GM18517 (cell line): Measurements from ENCODE around the gene CASK.

Experiments used
- ATAC-seq: cut with Tn5 transposase; IDR thresholded peaks from one replicate; pipeline ENCODE4 v1.9.1; 2021; ENCODE audit warnings: mild to moderate bottlenecking, moderate library complexity; ENCODE audit not compliant: unreplicated experiment

Gene CASK

GRCh38 chrX:41846714-41847113 is 76.6 kb downstream of the CASK start:
- ATAC-seq: no peak

GRCh38 chrX:41837270-41837944 is 85.9 kb downstream of the CASK start:
- ATAC-seq: no peak

- ATAC-seq: no peak
These were observed 94.5 kb downstream of the CASK start for GRCh38 chrX:41828826-41829225.

GRCh38 chrX:41827886-41828285 is 95.5 kb downstream of the CASK start:
- ATAC-seq: no peak

- no peak for ATAC-seq
These were observed 97.6 kb downstream of the CASK start for GRCh38 chrX:41825796-41826195.

- no peak for ATAC-seq
These were observed 98.8 kb downstream of the CASK start for GRCh38 chrX:41824551-41824950.

- ATAC-seq: no peak
These were observed 100.0 kb downstream of the CASK start for GRCh38 chrX:41823402-41823801.

- no peak for ATAC-seq
These were observed 100.5 kb downstream of the CASK start for GRCh38 chrX:41822892-41823291.

GRCh38 chrX:41808047-41808446 is 115.3 kb downstream of the CASK start:
- ATAC-seq: no peak

- no peak for ATAC-seq
These were observed 120.4 kb downstream of the CASK start for GRCh38 chrX:41802958-41803357.

GRCh38 chrX:41799661-41800060 is 123.7 kb downstream of the CASK start:
- no peak for ATAC-seq

GRCh38 chrX:41796577-41796976 is 126.8 kb downstream of the CASK start:
- no peak for ATAC-seq

GRCh38 chrX:41796046-41796445 is 127.3 kb downstream of the CASK start:
- no peak for ATAC-seq

- ATAC-seq: no peak
These were observed 134.0 kb downstream of the CASK start for GRCh38 chrX:41789374-41789773.

- ATAC-seq: no peak
These were observed 137.7 kb downstream of the CASK start for GRCh38 chrX:41785685-41786084.

- peak; percentile 53 for ATAC-seq
These were observed 141.9 kb downstream of the CASK start for GRCh38 chrX:41781500-41781899.

GRCh38 chrX:41779941-41780340 is 143.4 kb downstream of the CASK start:
- no peak for ATAC-seq

GRCh38 chrX:41779030-41779564 is 144.3 kb downstream of the CASK start:
- no peak for ATAC-seq

- no peak for ATAC-seq
These were observed 161.7 kb downstream of the CASK start for GRCh38 chrX:41761702-41762101.

- ATAC-seq: no peak
These were observed 162.2 kb downstream of the CASK start for GRCh38 chrX:41761169-41761568.

GRCh38 chrX:41759817-41760216 is 163.5 kb downstream of the CASK start:
- ATAC-seq: no peak

GRCh38 chrX:41758401-41758800 is 165.0 kb downstream of the CASK start:
- no peak for ATAC-seq

- no peak for ATAC-seq
These were observed 172.6 kb downstream of the CASK start for GRCh38 chrX:41750716-41751115.
